Measurements from ENCODE around the gene TRMT11.

DNA sequence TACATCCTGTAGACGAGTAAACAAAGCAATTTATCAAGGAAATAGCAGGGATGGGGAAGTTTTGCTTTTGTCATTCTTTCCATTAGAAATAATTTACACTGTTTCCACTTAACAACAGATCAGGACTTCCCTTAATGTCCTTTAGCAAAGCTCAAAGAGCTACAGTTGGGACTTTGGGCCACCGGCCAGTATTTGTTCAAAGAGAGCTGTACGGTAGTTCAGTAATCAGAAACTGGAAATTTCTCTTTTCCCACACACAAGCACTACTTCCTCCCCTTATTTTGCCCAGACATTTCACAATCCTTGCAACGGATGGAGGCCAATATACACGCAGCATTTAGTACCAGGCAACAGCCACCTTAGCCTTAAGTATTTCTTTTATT, 41.9 kb upstream of the TRMT11 start:
- TF ChIP-seq, protein P1, sequence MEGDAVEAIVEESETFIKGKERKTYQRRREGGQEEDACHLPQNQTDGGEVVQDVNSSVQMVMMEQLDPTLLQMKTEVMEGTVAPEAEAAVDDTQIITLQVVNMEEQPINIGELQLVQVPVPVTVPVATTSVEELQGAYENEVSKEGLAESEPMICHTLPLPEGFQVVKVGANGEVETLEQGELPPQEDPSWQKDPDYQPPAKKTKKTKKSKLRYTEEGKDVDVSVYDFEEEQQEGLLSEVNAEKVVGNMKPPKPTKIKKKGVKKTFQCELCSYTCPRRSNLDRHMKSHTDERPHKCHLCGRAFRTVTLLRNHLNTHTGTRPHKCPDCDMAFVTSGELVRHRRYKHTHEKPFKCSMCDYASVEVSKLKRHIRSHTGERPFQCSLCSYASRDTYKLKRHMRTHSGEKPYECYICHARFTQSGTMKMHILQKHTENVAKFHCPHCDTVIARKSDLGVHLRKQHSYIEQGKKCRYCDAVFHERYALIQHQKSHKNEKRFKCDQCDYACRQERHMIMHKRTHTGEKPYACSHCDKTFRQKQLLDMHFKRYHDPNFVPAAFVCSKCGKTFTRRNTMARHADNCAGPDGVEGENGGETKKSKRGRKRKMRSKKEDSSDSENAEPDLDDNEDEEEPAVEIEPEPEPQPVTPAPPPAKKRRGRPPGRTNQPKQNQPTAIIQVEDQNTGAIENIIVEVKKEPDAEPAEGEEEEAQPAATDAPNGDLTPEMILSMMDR (conservative IDR thresholded peaks at IDR 0.05), result no peak
- no peak for TF ChIP-seq EZH2 (IDR thresholded peaks at IDR 0.05; ENCODE audit: low read depth)

Measured in PC-9 (cell line).